Muscle of leg (tissue), 11 donors: ENCODE measurements around the gene PABPN1L. TPM values are rescaled to one million over a fixed set of nuclear protein-coding genes. Genes with fewer than 3 reads are reported as not detected.

Experiments used
- DNase-seq: peaks from one replicate; pipeline ENCODE4 v3.0.0; 2013
- H3K27ac ChIP-seq: one replicate; pipeline ENCODE4 v1.5.1; 2013; ENCODE audit warnings: mild to moderate bottlenecking, low read length, control low read depth
- H3K27me3 ChIP-seq: one replicate; pipeline ENCODE4 v1.6.1; 2013; ENCODE audit warnings: low read length; ENCODE audit not compliant: control insufficient read depth, insufficient read depth
- H3K36me3 ChIP-seq: one replicate; pipeline ENCODE4 v1.6.1; 2013; ENCODE audit warnings: low read length; ENCODE audit not compliant: control insufficient read depth, insufficient read depth
- H3K4me1 ChIP-seq: one replicate; pipeline ENCODE4 v1.6.1; 2013; ENCODE audit warnings: low read length; ENCODE audit not compliant: control insufficient read depth, insufficient read depth
- H3K4me3 ChIP-seq: one replicate; pipeline ENCODE4 v1.5.1; 2013; ENCODE audit warnings: low read length, control low read depth
- H3K9me3 ChIP-seq: replicated peaks from 2 replicates; pipeline ENCODE4 v1.6.1; 2013; ENCODE audit warnings: low read depth, low read length; ENCODE audit not compliant: control insufficient read depth
- WGBS: methylation state at CpG from one replicate; pipeline ENCODE4 v1.1.5; 2013; ENCODE audit warnings: missing lambda C conversion rate; ENCODE audit not compliant: insufficient coverage; 5-methylcytosine and 5-hydroxymethylcytosine counted together
- polyA plus RNA-seq, 8 donors: library from polyadenylated mRNA; unstranded; fragments of 120-200 nt; gene quantifications; one replicate each; pipeline versions ENCODE4 v1.2.1 to v1.2.3, GENCODE V29; 2013; ENCODE audit warnings: inconsistent platforms in 1 of 8, low replicate concordance in 1 of 8; ENCODE audit not compliant: insufficient read length in 8 of 8, insufficient read depth in 1 of 8
- total RNA-seq: library from RNA; stranded (reverse); fragments of 120-200 nt; gene quantifications from one replicate; pipeline ENCODE4 v1.2.4, GENCODE V29; 2013

PABPN1L gene
- total and polyA plus RNA-seq, 9 donors = 0.04 to 0.39 (median 0.14) TPM; not detected in 3

DNA sequence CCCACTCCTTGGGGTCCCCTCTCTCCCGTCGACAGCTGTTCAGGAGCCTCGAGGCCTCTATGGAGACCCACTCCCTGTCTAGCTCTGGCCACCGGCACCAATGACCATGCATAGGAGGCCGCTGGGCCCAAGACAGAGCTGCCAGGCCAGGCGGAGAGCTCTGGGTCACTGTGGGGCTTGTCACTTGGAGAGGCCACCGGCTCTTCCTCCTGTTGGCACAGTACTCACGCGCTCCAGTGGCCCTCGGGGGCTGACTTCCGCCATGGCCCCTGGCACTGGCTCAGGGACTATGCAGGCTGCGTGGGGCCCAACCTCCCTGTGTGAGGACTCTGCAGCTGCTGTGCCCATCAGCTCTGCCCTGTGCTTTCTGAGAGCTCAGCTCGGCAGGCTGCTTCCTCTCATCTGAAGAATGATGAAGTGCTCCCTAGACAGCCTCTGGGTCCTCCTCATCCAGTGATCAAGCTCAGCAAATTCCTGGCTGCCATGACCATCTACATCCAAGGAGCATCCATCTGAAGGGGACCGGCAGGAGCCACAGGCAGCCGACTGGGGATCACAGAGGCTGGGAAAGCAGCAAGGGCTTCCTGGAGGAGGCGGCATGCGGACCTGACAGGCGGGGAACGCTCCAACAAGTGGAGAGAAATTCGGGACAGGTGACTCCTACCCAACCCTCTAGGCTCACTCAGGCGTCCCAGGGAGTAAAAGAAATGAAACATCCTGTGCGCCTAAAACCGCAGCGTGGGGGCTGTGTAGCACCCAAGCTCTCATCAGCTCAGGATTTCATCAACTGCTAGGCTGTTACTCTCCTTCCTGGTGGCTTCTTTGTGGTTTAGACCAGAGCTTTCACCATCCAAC lies 26.5 kb downstream of the PABPN1L start:
- no peaks in the 10 kb centered on the region for H3K4me1 ChIP-seq
- 84% methylated on average over 22 of the region's 24 CpGs for WGBS
- H3K4me3 ChIP-seq = no peak overlapping the region
- H3K9me3 ChIP-seq = no peaks in the 10 kb centered on the region
- H3K36me3 ChIP-seq = peaks cover 35% of the 10 kb centered on the region
- H3K27me3 ChIP-seq = no peaks in the 10 kb centered on the region
- no peak overlapping the region for H3K27ac ChIP-seq
- no peak for DNase-seq

GRCh38 chr16:88839026-88839529 lies 27.4 kb downstream of the PABPN1L start:
- Histone ChIP-seq H3K4me3 (no peak overlapping the region), H3K27me3 (no peaks in the 10 kb centered on the region), H3K4me1 (no peaks in the 10 kb centered on the region), H3K9me3 (no peaks in the 10 kb centered on the region), H3K27ac (no peak overlapping the region), H3K36me3 (peaks cover 38% of the 10 kb centered on the region)
- 82% methylated on average over 39 of the region's 39 CpGs for WGBS
- no peak for DNase-seq

DNA sequence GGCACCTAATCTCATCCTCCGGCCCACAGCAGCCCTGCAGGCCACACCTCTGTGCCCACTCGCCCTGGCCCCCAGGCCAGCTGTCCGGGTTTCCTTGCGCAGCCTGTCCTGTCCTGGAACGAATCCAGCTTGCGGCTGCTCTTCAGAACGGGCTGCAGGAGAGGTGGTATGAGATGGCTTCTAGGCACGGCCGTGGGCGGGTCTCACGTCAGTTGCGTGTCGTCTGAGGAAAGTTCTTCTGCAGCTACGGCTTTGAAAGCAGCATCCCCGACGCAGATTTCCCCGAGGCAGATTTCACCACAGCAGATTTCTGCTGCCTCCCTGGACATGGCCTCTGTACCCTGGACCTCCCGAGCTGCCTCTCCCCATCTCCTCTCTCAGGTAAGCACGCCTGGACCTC lies 27.9 kb downstream of the PABPN1L start:
- Histone ChIP-seq H3K27ac (no peak overlapping the region), H3K9me3 (no peaks in the 10 kb centered on the region), H3K4me3 (no peak overlapping the region), H3K36me3 (peaks cover 38% of the 10 kb centered on the region), H3K27me3 (no peaks in the 10 kb centered on the region), H3K4me1 (no peaks in the 10 kb centered on the region)
- 83% methylated on average over 19 of the region's 19 CpGs for WGBS
- no peak for DNase-seq

- DNase-seq = no peak
- WGBS = 89% methylated on average over 20 of the region's 20 CpGs
- Histone ChIP-seq H3K27ac (no peak overlapping the region), H3K27me3 (no peaks in the 10 kb centered on the region), H3K4me1 (no peaks in the 10 kb centered on the region), H3K4me3 (no peak overlapping the region), H3K36me3 (peaks cover 38% of the 10 kb centered on the region), H3K9me3 (no peaks in the 10 kb centered on the region)
These were observed 28.7 kb downstream of the PABPN1L start for GRCh38 chr16:88837806-88838205.

- WGBS = 86% methylated on average over 17 of the region's 17 CpGs
- Histone ChIP-seq H3K27ac (no peak overlapping the region), H3K36me3 (peaks cover 35% of the 10 kb centered on the region), H3K4me3 (no peak overlapping the region), H3K27me3 (no peaks in the 10 kb centered on the region), H3K9me3 (no peaks in the 10 kb centered on the region), H3K4me1 (no peaks in the 10 kb centered on the region)
- no peak for DNase-seq
These were observed 29.7 kb downstream of the PABPN1L start for GRCh38 chr16:88836791-88837190.

DNA sequence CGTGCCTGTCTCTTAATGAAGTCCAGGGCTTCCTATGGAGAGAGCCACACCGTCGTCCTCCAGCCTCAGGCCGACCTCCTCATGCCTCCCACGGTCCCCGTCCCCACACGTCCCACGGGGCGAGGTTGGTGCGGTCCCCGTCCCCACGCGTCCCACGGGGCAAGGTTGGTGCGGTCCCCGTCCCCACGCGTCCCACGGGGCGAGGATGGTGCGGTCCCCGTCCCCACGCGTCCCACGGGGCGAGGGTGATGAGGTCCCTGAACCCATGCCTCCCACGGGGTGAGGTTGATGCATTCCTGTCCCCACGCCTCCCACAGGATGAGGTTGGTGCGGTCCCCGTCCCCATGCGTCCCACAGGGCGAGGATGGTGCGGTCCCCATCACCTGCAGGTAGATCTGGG lies 30.6 kb downstream of the PABPN1L start:
- H3K27ac ChIP-seq = no peak overlapping the region
- H3K4me3 ChIP-seq = no peak overlapping the region
- no peaks in the 10 kb centered on the region for H3K27me3 ChIP-seq
- no peaks in the 10 kb centered on the region for H3K4me1 ChIP-seq
- no peaks in the 10 kb centered on the region for H3K9me3 ChIP-seq
- no peak for DNase-seq
- 89% methylated on average over 28 of the region's 33 CpGs for WGBS
- peaks cover 31% of the 10 kb centered on the region for H3K36me3 ChIP-seq

DNA sequence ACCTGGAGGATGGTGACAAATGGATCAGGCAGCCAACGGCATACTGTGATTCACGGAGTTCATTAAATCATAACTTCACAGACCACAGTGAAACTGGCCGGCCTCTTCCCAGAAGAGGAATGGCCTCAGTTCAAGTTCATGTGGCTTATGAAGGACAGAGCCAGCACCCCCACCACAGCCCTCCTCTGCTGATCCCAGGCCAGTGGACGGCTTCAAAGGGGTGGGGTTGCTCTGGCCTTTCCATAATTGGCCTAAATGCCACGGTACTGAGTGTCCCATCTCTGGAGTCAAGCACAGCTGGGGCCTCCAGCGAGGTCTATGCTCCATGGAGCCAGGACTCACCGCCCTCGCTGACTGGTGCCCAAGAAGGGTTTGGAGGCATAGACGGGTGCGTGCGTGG lies 31.1 kb downstream of the PABPN1L start:
- peaks cover 28% of the 10 kb centered on the region for H3K36me3 ChIP-seq
- H3K4me3 ChIP-seq = no peak overlapping the region
- H3K4me1 ChIP-seq = no peaks in the 10 kb centered on the region
- no peaks in the 10 kb centered on the region for H3K27me3 ChIP-seq
- 77% methylated on average over 10 of the region's 11 CpGs for WGBS
- no peak for DNase-seq
- H3K27ac ChIP-seq = no peak overlapping the region
- H3K9me3 ChIP-seq = no peaks in the 10 kb centered on the region

GRCh38 chr16:88834670-88835069 lies 31.8 kb downstream of the PABPN1L start:
- no peak for DNase-seq
- H3K27me3 ChIP-seq = no peaks in the 10 kb centered on the region
- no peak overlapping the region for H3K27ac ChIP-seq
- no peaks in the 10 kb centered on the region for H3K9me3 ChIP-seq
- H3K36me3 ChIP-seq = peaks cover 21% of the 10 kb centered on the region
- H3K4me1 ChIP-seq = no peaks in the 10 kb centered on the region
- WGBS = 85% methylated on average over 11 of the region's 13 CpGs
- no peak overlapping the region for H3K4me3 ChIP-seq

DNA sequence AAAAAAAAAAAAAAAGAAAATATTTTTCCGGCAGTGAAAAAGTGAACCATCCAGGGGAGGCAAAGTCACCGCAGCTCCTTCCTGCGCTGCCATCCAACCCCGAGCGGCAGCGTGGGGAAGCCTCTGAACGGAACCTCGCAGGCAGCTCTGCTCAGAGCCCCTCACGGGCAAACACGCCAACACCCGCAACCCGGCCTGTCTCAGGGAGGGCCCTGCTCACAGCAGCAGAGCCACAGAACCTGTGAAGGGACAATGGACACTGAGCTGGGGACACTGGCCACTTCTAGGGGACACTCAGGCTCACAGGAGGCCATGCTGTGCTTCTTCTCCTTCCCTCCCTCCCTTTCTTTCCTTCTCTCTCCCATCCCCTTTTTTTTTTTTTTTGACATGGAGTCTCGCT lies 33.4 kb downstream of the PABPN1L start:
- 95% methylated on average over 8 of the region's 13 CpGs for WGBS
- no peak for DNase-seq
- Histone ChIP-seq H3K4me3 (no peak overlapping the region), H3K9me3 (no peaks in the 10 kb centered on the region), H3K36me3 (peaks cover 15% of the 10 kb centered on the region), H3K4me1 (no peaks in the 10 kb centered on the region), H3K27me3 (no peaks in the 10 kb centered on the region), H3K27ac (no peak overlapping the region)

GRCh38 chr16:88831838-88832237 lies 34.6 kb downstream of the PABPN1L start:
- H3K27ac ChIP-seq = no peak overlapping the region
- no peaks in the 10 kb centered on the region for H3K4me1 ChIP-seq
- DNase-seq = no peak
- no peak overlapping the region for H3K4me3 ChIP-seq
- H3K27me3 ChIP-seq = no peaks in the 10 kb centered on the region
- 59% methylated on average over 12 of the region's 13 CpGs for WGBS
- H3K36me3 ChIP-seq = peaks cover 19% of the 10 kb centered on the region
- no peaks in the 10 kb centered on the region for H3K9me3 ChIP-seq
